ENCODE results near the gene DALRD3. TPM values are rescaled to one million over a fixed set of nuclear protein-coding genes. Genes with fewer than 3 reads are reported as not detected.

Gene DALRD3
- polyA plus RNA-seq, 2 of the 4 experiments (the other 2 are of a cell fraction), result 20.5 to 35.8 TPM

GRCh38 chr3:49023775-49024174 lies 5.4 kb upstream of the DALRD3 start:
- H3K4me1 ChIP-seq, result peaks cover 36% of the 10 kb centered on the region
- CTCF ChIA-PET, result interaction anchor here (0.9 to 30.1 kb wide), 5 partner anchors 9 to 43 kb away, joined by 3 to 385 read pairs (median 6); partner anchors contain the start of gene P4HTM
- H3K27ac ChIP-seq, result no peak overlapping the region
- TF ChIP-seq REST (IDR thresholded peaks at IDR 0.05) (no peak), HEYL (CRISPR knock-in tag; IDR thresholded peaks at IDR 0.05) (no peak), NFE2L2 (conservative IDR thresholded peaks at IDR 0.05; ENCODE audit: low read length) (no peak), JUNB (IDR thresholded peaks at IDR 0.05) (no peak), GATA3 (IDR thresholded peaks at IDR 0.05; ENCODE audit: borderline replicate concordance) (no peak), EHMT2 (IDR thresholded peaks at IDR 0.05; ENCODE audit: low read depth) (no peak), HMGXB4 (CRISPR knock-in tag; IDR thresholded peaks at IDR 0.05; ENCODE audit: borderline replicate concordance) (no peak), ESRRA (IDR thresholded peaks at IDR 0.05; ENCODE audit: borderline replicate concordance, low read length) (no peak), CBX2 (IDR thresholded peaks at IDR 0.05; ENCODE audit: borderline replicate concordance, low read depth) (no peak), MAZ (IDR thresholded peaks at IDR 0.05; ENCODE audit: borderline replicate concordance, low read depth, low read length) (no peak), FOSB (CRISPR knock-in tag; IDR thresholded peaks at IDR 0.05) (no peak), HOXA7 (CRISPR knock-in tag; IDR thresholded peaks at IDR 0.05) (no peak), JUN (IDR thresholded peaks at IDR 0.05) (no peak), PHF8 (IDR thresholded peaks at IDR 0.05; ENCODE audit: borderline replicate concordance, low read depth) (no peak)
- TF ChIP-seq, protein P1, sequence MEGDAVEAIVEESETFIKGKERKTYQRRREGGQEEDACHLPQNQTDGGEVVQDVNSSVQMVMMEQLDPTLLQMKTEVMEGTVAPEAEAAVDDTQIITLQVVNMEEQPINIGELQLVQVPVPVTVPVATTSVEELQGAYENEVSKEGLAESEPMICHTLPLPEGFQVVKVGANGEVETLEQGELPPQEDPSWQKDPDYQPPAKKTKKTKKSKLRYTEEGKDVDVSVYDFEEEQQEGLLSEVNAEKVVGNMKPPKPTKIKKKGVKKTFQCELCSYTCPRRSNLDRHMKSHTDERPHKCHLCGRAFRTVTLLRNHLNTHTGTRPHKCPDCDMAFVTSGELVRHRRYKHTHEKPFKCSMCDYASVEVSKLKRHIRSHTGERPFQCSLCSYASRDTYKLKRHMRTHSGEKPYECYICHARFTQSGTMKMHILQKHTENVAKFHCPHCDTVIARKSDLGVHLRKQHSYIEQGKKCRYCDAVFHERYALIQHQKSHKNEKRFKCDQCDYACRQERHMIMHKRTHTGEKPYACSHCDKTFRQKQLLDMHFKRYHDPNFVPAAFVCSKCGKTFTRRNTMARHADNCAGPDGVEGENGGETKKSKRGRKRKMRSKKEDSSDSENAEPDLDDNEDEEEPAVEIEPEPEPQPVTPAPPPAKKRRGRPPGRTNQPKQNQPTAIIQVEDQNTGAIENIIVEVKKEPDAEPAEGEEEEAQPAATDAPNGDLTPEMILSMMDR (IDR thresholded peaks at IDR 0.05), result no peak
- no peak for FAIRE-seq
- H3K4me3 ChIP-seq, result no peak overlapping the region
- 94% methylated on average over 4 of the region's 4 CpGs for WGBS (ENCODE audit: missing lambda C conversion rate)
- no peak for DNase-seq (ENCODE audit: low read depth in 1 of 2, low spot score in 1 of 2)
- POLR2A ChIA-PET, result interaction anchor here (2.2 to 4.6 kb wide), 2 partner anchors 17 to 71 kb away, joined by 7 to 57 read pairs; partner anchors contain the start of genes QRICH1 and WDR6
- no peaks in the 10 kb centered on the region for H3K9me3 ChIP-seq
- no peak for ATAC-seq
- peak overlapping the region; percentile 82; the same call in 2 of the 3 replicates for H3K4me2 ChIP-seq

- ATAC-seq (peak in 1 of 2 experiments; percentile 1; a peak in 1 of 6 replicates), DNase-seq (ENCODE audit: low read depth in 1 of 2, low spot score in 1 of 2) (peak in 1 of 2 experiments; percentile 41), FAIRE-seq (no peak)
- POLR2A ChIA-PET, result interaction anchor here (1.7 to 4.6 kb wide), 5 partner anchors 16 to 426 kb away, joined by 5 to 57 read pairs (median 6); partner anchors contain the start of genes LAMB2, QRICH1 and WDR6
- Histone ChIP-seq H3K4me2 (peak overlapping the region; percentile 82), H3K4me1 (peaks cover 28% of the 10 kb centered on the region), H3K4me3 (peak overlapping the region; percentile 76), H3K27ac (peak overlapping the region; percentile 98 to 100), H3K9me3 (no peaks in the 10 kb centered on the region)
- TF ChIP-seq, protein P2, sequence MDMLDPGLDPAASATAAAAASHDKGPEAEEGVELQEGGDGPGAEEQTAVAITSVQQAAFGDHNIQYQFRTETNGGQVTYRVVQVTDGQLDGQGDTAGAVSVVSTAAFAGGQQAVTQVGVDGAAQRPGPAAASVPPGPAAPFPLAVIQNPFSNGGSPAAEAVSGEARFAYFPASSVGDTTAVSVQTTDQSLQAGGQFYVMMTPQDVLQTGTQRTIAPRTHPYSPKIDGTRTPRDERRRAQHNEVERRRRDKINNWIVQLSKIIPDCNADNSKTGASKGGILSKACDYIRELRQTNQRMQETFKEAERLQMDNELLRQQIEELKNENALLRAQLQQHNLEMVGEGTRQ (IDR thresholded peaks at IDR 0.05), result no peak
- TF ChIP-seq NFE2L2 (conservative IDR thresholded peaks at IDR 0.05; ENCODE audit: low read length), result no peak
- no peak for TF ChIP-seq JUNB (IDR thresholded peaks at IDR 0.05)
- no peak for TF ChIP-seq MAZ (IDR thresholded peaks at IDR 0.05; ENCODE audit: borderline replicate concordance, low read depth, low read length)
- TF ChIP-seq PHF8 (IDR thresholded peaks at IDR 0.05; ENCODE audit: borderline replicate concordance, low read depth), result no peak
- no peak for TF ChIP-seq MAX (IDR thresholded peaks at IDR 0.05)
- no peak for TF ChIP-seq SREBF2 (IDR thresholded peaks at IDR 0.05)
- no peak for TF ChIP-seq HOXB5 (CRISPR knock-in tag; IDR thresholded peaks at IDR 0.05)
- TF ChIP-seq, protein P3, sequence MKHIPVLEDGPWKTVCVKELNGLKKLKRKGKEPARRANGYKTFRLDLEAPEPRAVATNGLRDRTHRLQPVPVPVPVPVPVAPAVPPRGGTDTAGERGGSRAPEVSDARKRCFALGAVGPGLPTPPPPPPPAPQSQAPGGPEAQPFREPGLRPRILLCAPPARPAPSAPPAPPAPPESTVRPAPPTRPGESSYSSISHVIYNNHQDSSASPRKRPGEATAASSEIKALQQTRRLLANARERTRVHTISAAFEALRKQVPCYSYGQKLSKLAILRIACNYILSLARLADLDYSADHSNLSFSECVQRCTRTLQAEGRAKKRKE (CRISPR knock-in tag; IDR thresholded peaks at IDR 0.05; ENCODE audit: low read depth), result no peak
- no peak for TF ChIP-seq SMC3 (IDR thresholded peaks at IDR 0.05)
- no peak for TF ChIP-seq ZFP36 (IDR thresholded peaks at IDR 0.05; ENCODE audit: borderline replicate concordance, partially characterized antibody)
- TF ChIP-seq CBX8 (IDR thresholded peaks at IDR 0.05), result no peak
- TF ChIP-seq HEYL (CRISPR knock-in tag; IDR thresholded peaks at IDR 0.05), result no peak
- no peak for TF ChIP-seq POLR2AphosphoS2 (conservative IDR thresholded peaks at IDR 0.05; ENCODE audit: low read length)
- TF ChIP-seq TP53 (CRISPR knock-in tag; IDR thresholded peaks at IDR 0.05), result no peak
- TF ChIP-seq ESRRA (IDR thresholded peaks at IDR 0.05; ENCODE audit: borderline replicate concordance, low read length), result no peak
- 10% methylated on average over 1 of the region's 12 CpGs for WGBS (ENCODE audit: missing lambda C conversion rate)
- CTCF ChIA-PET, result interaction anchor here (0.9 to 30.1 kb wide), 16 partner anchors 8 to 426 kb away, joined by 3 to 385 read pairs (median 5); partner anchors contain the start of genes P4HTM and WDR6
Observed at GRCh38 chr3:49022688-49023171, 4.3 kb upstream of the DALRD3 start.
